ENCODE data around the gene CCDC167.

DNA sequence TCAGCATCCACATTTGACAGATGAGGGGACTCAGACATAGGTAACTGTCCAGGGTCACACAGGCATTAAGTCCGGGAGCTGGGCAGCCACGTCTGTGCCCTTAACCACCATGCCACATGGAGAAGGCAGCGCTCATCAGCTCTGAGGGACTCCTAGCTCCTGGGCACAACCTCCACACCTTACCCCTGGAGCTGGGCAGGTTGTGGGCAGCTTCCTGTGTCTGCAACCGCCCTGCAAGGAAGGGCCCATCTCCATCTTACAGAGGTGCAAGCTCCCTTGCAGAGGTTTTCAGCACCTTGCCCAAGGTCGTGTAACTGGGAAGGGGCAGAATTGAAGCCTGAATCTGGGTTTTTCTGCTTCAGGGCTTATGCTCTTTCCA lies 7.9 kb downstream of the CCDC167 start:
- TF ChIP-seq GATA2 (IDR thresholded peaks at IDR 0.05; ENCODE audit: low read depth, low read length) (no peak), GATA3 (IDR thresholded peaks at IDR 0.05; ENCODE audit: low read depth, low read length) (no peak)
